LoVo (cell line): ENCODE results near the gene POLR2A.

ENCODE experiments used
- DNase-seq: peaks from one replicate; pipeline ENCODE4 v3.0.0-alpha.2; 2016; ENCODE audit warnings: low spot score

The POLR2A gene

GRCh38 chr17:7508145-7508544, 24.0 kb downstream of the POLR2A start:
- DNase-seq = no peak

DNA sequence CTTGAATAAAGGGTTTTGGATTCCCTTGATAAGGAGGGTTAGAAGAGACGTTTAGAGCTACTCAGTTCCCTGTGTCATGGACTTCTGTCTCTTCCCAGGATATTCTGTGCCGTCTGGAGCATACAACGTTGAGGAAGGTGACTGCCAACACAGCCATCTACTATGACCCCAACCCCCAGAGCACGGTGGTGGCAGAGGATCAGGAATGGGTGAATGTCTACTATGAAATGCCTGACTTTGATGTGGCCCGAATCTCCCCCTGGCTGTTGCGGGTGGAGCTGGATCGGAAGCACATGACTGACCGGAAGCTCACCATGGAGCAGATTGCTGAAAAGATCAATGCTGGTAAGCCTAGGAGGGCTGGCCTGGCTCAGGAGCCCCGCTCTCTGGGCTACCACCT, 24.7 kb downstream of the POLR2A start:
- no peak for DNase-seq

- no peak for DNase-seq
Observed at GRCh38 chr17:7509937-7510336, 25.8 kb downstream of the POLR2A start.

- no peak for DNase-seq
Observed at GRCh38 chr17:7511108-7511507, 26.9 kb downstream of the POLR2A start.

DNA sequence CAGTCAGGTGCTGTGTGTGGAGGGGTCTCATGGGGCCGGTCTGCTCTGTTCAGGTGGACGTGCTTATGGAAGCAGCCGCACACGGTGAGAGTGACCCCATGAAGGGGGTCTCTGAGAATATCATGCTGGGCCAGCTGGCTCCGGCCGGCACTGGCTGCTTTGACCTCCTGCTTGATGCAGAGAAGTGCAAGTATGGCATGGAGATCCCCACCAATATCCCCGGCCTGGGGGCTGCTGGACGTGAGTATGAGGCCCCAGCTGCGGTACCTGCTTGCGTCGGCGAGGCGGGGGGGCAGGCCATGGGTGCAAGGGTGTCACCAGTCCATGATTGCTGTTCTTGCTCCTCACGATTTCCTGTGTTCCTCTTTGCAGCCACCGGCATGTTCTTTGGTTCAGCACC, 27.9 kb downstream of the POLR2A start:
- no peak for DNase-seq

DNA sequence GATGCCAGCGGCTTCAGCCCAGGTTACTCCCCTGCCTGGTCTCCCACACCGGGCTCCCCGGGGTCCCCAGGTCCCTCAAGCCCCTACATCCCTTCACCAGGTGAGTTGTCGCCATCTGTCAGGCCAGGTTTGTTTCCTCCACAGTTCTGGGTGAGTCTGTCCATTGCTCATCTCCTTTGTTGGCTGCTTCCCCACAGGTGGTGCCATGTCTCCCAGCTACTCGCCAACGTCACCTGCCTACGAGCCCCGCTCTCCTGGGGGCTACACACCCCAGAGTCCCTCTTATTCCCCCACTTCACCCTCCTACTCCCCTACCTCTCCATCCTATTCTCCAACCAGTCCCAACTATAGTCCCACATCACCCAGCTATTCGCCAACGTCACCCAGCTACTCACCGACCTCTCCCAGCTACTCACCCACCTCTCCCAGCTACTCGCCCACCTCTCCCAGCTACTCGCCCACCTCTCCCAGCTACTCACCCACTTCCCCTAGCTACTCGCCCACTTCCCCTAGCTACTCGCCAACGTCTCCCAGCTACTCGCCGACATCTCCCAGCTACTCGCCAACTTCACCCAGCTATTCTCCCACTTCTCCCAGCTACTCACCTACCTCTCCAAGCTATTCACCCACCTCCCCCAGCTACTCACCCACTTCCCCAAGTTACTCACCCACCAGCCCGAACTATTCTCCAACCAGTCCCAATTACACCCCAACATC, 28.8 kb downstream of the POLR2A start:
- DNase-seq = no peak

DNA sequence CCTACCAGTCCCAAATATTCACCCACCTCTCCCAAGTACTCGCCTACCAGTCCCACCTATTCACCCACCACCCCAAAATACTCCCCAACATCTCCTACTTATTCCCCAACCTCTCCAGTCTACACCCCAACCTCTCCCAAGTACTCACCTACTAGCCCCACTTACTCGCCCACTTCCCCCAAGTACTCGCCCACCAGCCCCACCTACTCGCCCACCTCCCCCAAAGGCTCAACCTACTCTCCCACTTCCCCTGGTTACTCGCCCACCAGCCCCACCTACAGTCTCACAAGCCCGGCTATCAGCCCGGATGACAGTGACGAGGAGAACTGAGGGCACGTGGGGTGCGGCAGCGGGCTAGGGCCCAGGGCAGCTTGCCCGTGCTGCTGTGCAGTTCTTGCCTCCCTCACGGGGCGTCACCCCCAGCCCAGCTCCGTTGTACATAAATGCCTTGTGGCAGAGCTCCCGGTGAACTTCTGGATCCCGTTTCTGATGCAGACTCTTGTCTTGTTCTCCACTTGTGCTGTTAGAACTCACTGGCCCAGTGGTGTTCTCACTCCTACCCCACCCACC, 29.8 kb downstream of the POLR2A start:
- no peak for DNase-seq

GRCh38 chr17:7515911-7516610, 31.9 kb downstream of the POLR2A start:
- DNase-seq = no peak

GRCh38 chr17:7523033-7523432, 38.9 kb downstream of the POLR2A start:
- DNase-seq = no peak

DNA sequence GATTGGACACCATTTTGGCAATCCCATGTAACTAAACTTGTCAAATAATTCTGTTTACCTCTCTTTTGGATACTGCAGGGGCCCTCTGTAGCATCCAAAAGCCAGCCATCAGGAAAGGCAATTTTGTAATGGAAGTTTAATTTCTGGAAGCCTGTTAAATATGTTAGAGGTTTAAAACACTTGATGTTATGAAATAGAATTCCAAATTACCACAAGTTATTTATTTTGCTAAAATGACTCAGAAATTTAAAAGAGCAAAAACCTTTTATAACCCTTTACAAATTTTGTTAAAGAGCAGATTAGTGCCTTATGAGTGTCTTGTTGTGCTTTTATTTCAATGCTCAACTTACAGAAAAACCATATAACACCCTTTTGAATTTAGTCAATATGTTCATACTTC, 44.7 kb downstream of the POLR2A start:
- no peak for DNase-seq

- no peak for DNase-seq
Observed at GRCh38 chr17:7530023-7530900, 46.1 kb downstream of the POLR2A start.

- no peak for DNase-seq
Observed at GRCh38 chr17:7538050-7538449, 53.9 kb downstream of the POLR2A start.

DNA sequence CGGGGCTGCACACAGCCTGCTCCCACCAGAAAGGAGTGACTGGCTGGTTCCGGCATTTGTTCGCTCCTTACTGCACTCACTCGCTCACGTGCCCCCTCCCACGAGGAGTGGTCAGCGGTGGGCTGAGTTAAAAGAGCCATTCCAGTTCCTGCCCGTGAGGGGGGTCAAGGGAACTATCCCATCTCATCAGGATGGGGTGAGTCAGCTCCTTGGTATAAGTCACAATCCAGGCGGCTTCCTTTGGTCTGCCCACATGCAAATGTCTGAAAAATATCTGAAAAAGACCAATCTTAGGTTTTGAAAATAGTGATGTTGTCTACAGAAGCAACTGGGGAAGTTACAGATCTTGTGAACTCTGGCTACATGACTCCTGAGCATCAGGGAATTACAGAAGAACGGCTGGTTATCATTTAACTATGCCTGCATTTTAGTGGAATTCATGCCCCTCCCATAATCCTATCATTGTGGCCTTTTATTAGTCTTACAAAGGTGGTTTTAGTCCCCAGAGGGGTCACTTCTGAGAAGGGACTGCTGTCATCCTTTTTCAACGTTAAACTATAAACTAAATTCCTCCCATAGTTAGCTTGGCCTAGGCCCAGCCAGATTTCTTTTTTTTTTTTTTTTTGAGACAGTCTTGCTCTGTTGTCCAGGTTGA, 54.9 kb downstream of the POLR2A start:
- no peak for DNase-seq

DNA sequence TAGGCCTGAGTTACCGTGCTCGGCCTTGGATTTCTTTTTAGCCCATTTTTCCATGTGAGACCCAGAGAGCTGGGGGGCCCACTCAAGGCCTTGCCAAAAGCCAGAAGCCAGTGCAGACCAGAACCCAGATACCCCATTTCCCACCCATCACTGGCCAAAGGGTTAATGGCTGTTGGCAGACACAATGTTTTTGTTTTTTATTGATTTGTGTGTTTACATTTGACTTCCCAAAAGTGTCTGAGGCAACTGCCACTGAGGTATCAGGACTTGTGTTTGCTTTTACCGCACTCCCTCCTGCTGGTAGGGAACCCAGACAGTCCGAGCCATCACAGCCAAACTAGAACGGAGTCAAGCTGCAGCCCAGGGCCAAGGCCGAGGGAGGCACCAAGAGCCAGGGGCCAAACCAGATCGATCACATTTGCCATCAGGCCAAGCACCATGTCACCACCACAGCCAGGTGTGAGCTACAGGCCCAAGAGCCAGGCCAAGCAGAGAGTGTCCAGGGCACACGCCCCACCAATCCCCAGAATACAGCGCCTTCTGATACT, 57.0 kb downstream of the POLR2A start:
- DNase-seq = no peak

GRCh38 chr17:7544911-7545310, 60.7 kb downstream of the POLR2A start:
- DNase-seq = no peak

DNA sequence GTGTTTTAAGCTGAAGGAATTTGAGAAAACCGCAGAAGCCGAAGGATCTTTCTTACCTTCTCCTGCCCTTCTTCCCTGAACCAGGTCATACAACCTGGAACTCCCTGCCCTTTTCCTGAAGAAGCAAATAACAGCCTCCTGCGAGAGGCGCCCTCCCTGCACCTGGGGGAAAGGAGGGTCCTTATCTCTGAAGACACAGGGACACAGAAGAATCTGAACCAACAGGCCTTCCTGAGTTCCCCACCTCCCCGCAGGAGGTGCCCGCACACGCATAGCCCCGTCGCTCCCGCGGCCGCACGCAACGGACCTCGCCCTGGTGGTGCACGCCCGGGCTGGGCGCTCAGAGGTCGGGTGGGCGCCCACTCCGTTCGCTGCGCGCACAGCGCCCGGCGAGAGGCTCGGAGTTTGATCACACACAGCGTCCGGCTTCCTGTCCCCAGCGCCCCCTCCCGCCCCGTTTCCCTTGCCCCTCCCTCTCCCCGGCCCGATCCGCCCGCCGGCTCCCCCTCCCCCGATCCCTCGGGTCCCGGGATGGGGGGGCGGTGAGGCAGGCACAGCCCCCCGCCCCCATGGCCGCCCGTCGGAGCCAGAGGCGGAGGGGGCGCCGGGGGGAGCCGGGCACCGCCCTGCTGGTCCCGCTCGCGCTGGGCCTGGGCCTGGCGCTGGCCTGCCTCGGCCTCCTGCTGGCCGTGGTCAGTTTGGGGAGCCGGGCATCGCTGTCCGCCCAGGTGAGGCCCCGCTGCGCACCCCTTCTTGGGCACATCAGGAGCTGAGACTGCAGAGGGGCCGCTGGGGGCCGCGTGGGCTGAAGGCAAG, 64.6 kb downstream of the POLR2A start, which contains the start of gene TNFSF12:
Gene TNFSF12, plus strand, starts transcription at position 474 of the 816 bp plus-strand sequence. Its CDS starts 96 bp downstream, at position 570.
- no peak for DNase-seq
